ENCODE data around the gene GRM4.

GRM4 gene

DNA sequence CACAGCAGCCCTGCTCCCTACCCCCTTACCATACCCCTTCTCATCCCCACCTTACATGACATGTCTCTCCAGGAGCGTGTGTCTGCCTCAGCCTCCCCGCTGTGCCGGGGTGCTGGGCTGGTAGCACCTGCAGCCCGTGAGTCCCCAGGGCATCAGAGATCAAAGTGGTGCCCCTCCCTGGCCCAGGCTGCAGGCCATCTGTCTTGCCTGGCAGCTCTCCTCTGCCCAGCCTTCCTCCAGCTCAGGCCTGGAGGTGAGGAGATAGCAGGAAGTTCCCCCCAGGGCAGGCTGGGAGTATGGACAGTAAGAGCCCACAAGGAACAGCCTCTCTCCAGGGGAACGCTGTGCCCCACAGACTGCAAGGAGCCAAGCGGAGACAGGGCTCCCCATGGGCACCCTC is 35.3 kb downstream of the GRM4 start:
- no peak for DNase-seq (ENCODE audit: low read depth)
- H3K4me3 ChIP-seq (ENCODE audit: control insufficient read depth, low read depth, low read length), result no peak overlapping the region
- TF ChIP-seq, protein P1, sequence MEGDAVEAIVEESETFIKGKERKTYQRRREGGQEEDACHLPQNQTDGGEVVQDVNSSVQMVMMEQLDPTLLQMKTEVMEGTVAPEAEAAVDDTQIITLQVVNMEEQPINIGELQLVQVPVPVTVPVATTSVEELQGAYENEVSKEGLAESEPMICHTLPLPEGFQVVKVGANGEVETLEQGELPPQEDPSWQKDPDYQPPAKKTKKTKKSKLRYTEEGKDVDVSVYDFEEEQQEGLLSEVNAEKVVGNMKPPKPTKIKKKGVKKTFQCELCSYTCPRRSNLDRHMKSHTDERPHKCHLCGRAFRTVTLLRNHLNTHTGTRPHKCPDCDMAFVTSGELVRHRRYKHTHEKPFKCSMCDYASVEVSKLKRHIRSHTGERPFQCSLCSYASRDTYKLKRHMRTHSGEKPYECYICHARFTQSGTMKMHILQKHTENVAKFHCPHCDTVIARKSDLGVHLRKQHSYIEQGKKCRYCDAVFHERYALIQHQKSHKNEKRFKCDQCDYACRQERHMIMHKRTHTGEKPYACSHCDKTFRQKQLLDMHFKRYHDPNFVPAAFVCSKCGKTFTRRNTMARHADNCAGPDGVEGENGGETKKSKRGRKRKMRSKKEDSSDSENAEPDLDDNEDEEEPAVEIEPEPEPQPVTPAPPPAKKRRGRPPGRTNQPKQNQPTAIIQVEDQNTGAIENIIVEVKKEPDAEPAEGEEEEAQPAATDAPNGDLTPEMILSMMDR (IDR thresholded peaks at IDR 0.05; ENCODE audit: control insufficient read depth, insufficient read depth, low read depth, low read length, missing control alignments), result no peak

DNA sequence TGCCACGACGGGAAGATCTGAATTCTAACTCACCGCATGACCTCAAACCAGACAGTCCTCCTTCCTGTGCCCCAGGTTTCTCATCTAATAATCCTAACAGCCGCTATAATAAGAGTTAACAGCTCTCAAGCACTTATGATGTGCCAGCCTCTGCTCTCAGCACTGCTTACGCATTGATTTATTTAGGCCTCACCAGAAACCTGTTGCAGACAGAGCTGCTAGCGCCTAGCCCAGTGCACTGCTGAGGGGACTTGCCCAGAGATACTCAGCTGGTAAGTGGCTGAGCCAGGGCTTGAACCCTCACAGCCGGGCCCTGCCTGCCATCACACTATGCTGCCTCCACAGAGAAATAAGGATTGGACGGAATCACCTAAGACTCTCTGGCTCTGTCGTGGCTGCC is 37.7 kb downstream of the GRM4 start:
- DNase-seq (ENCODE audit: low read depth), result no peak
- TF ChIP-seq, protein P1 (IDR thresholded peaks at IDR 0.05; ENCODE audit: control insufficient read depth, insufficient read depth, low read depth, low read length, missing control alignments), result no peak
- no peak overlapping the region for H3K4me3 ChIP-seq (ENCODE audit: control insufficient read depth, low read depth, low read length)

DNA sequence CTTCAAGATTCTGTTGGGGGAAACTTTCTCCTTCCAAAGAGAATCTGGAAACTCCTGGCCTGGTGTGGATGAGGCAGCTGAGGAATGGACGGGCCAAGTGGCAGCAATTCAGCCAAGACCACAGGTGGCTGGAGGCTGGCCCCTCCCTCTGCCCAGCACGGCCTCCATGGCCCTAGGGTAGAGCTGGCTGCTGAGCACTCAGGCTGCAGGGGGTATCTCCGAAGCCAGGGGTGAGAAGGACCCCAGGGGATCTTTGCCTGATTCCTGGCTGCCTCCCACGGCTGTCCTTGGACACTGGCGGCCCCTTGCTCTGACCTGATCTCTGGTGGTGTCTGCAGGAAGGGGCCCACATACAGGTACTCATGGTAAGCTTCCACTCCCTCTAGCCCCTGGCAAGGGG is 39.0 kb downstream of the GRM4 start:
- TF ChIP-seq, protein P1 (IDR thresholded peaks at IDR 0.05; ENCODE audit: control insufficient read depth, insufficient read depth, low read depth, low read length, missing control alignments), result no peak
- DNase-seq (ENCODE audit: low read depth), result no peak

DNA sequence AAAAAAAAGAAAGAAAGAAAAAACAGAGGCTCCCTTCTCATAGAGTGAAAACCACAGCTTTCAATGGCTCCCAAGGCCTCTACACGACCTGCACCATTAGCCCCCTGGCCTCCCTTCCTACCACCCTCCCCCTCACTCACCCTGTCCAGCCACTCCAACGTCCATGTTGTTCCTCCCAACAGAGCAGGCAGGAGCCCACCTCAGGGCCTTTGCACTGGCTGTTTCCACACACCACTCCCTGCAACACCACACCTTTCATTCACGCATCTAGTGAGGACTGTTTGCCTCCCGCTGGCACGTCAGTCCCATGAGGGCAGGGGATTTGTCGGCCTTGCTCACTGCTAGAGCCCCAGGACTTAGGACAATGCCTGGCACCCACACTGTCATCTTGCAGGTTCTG is 39.5 kb downstream of the GRM4 start:
- no peak overlapping the region for H3K4me3 ChIP-seq (ENCODE audit: control insufficient read depth, low read depth, low read length)
- TF ChIP-seq, protein P1 (IDR thresholded peaks at IDR 0.05; ENCODE audit: control insufficient read depth, insufficient read depth, low read depth, low read length, missing control alignments), result no peak
- DNase-seq (ENCODE audit: low read depth), result no peak

More for the DNA sequence above, 39.0 kb downstream of the GRM4 start:
- no peak overlapping the region for H3K4me3 ChIP-seq (ENCODE audit: control insufficient read depth, low read depth, low read length)

DNA sequence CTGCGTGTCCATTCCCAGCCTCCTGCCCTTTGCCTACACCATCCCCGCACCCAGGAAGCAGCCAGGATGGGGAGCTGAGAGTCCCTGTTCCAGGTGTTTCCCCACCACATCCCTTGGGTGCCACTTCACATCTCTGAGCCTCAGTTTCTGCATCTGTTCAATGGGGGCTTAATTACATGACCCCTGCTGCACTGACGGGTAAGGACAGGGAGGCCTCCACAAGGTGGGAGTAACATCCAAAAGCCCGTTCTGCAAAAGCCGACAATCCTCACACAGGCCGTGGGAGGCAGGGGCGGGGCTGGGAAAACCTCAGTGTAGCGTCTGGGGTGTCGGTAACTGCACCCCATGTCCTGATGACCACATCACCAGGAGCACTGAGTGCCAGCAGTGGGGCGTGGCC is 41.3 kb downstream of the GRM4 start:
- no peak for DNase-seq (ENCODE audit: low read depth)
- no peak overlapping the region for H3K4me3 ChIP-seq (ENCODE audit: control insufficient read depth, low read depth, low read length)
- TF ChIP-seq, protein P1 (IDR thresholded peaks at IDR 0.05; ENCODE audit: control insufficient read depth, insufficient read depth, low read depth, low read length, missing control alignments), result no peak

DNA sequence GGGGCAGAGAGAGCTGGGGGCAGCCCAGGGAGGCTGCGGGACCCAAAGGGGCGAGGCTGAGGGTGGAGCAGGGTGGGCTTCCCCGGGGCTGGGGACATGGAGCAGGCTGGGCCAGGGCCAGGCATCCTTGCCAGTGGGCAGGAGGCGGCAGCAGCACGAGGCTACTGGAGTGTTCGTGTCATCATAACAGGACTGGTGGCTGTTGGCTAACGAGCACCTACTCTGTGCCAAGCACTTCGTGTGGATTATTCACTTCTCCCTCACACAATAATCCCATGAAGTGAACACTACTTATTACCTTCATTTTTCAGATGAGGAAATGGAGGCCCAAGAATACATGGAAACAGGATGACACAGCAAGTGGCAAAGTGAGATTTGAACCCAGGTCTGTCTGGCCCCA is 41.7 kb downstream of the GRM4 start:
- DNase-seq (ENCODE audit: low read depth), result no peak
- H3K4me3 ChIP-seq (ENCODE audit: control insufficient read depth, low read depth, low read length), result no peak overlapping the region
- TF ChIP-seq, protein P1 (IDR thresholded peaks at IDR 0.05; ENCODE audit: control insufficient read depth, insufficient read depth, low read depth, low read length, missing control alignments), result no peak

DNA sequence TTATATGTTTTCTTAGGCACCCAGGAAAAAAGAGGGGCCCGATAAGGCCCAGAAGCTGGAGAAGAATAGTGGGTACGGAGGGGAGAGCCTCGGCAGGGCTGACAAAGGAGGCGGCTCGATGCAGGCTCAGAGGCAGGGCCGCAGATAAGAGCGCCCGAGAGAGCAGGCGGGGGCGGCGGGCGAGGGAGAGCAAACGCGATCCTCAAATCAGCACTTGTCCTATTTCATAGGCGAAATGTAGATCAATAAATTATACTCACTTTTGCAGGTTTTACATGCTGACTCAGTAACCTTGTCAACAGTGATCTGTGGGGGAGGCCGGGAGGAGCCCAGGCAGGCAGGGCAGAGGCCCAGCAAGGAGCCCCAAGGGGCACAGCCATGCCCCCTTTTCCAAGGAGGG is 42.6 kb downstream of the GRM4 start:
- DNase-seq (ENCODE audit: low read depth), result no peak
- TF ChIP-seq, protein P1 (IDR thresholded peaks at IDR 0.05; ENCODE audit: control insufficient read depth, insufficient read depth, low read depth, low read length, missing control alignments), result no peak
- no peak overlapping the region for H3K4me3 ChIP-seq (ENCODE audit: control insufficient read depth, low read depth, low read length)
